ENCODE results near the gene ALOX5. TPM values are rescaled to one million over a fixed set of nuclear protein-coding genes. Genes with fewer than 3 reads are reported as not detected.
A peak's percentile ranks its signal among the peaks of the same experiment; 100 is the strongest.
"Not testable (repeated sequence)": the region's sequence is repeated elsewhere in the genome, so short reads cannot be mapped to it uniquely, and the experiment has no call there.

The ALOX5 gene
- total RNA-seq, 1 donor from 2014 or later = not detected

DNA sequence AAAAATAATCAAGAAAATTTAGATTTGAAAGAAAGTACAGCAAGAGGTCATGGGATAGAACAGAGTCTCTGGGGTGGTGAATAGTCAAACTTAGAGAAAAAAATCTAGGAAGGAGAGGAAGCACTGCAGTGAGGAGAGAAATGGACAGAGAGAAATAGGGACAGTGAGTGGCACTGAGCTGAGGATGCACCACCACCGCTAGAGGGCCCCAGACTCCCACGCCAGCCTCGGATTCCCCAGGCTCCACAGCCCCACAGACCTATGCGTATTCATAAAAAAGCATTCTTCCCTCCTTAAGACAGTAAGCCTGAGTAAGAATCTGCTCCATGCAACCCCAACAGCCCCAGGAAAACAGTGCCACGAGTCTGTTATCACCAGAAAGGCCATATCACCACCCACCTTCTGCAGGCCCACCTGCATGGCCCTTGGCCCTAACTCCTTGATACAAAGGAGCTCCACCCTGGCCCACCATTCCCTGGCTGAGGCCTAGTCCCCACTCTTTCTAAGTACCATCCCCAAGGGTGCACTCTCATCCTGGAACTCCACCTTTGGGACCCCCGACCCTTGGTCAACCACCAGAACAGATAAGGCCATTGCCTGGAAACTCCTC is 91.0 kb downstream of the ALOX5 start:
- peak; percentile 32 to 71 for DNase-seq (ENCODE audit: low read depth in 2 of 2)

DNA sequence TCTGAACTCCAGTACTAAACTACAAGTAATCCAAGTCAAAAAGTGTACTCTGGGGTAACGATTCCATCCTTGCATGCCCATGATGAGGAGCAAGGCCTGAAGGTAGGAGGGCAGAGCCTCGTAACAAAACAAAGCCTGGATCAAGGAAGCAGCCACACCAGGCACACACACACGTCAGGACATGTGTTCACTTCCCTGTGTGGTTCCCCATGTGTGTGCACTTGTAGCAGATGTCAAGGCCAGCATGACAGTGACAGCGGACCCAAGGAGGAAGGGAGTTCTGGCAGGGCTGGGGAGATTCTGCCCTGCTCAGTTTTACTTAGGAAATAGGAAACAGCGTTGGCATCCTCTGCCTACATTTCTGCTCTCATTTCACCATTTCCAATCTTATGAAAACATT is 92.8 kb downstream of the ALOX5 start:
- no peak for DNase-seq (ENCODE audit: low read depth in 2 of 2)

DNA sequence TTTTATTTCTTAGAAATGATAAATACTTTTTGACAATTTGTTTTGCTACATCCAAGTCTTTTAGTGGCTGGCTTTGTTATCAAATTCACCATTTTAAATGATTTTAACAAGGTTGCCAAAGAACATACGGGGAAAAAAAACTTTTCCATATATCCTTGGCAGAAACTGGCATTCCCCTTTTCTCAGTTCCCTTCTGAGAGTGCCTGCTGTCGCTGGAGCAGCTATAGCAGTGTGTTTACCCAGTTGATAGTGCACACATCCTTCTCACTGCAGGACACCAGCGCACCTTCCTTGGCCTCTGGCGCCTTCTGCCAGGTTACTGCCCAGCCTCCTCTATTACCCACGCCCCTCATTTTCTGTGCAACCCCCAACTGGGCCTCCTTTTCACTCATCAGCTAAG is 94.1 kb downstream of the ALOX5 start:
- DNase-seq (ENCODE audit: low read depth in 2 of 2) = no peak

DNA sequence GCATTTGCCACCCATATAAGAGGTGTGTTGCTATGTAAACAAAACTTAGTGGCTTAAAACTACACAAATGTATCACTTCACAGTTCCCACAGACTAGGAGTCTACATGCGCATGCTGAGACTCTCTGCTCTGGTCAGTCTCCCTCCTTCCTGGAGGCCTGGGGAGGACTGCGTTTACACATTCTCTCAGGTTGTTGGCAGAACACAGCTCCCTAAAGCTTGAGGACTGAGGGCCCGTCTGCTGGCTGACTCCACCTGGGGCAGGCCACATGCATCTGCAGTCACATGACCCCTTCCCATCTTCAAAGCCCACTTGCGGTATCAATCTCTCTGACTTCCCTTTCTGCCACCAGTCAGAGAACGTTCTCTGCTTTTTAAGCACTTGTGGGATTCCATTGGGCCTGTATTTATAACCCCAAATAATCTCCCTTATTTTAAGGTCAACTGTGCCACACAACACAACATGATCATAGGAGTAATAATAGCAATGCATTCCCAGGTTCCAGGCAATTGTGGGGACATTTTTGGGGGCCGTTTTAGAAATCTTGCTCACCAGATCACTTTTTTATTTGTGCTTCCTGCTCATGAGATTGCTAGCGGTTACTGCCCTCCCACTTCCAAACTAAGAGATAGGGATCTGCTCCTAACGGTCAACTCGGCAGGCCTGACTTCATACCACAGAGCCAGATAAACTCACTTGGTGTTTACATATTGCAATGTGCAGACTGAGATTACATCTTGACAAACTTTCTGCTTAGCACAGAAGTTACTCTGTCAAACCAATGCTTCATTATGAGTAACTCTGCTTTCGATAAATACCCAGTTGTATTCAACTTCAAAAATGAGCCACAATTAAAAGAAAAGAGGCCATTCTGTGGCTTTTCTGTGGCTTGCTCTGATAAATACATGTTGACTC is 96.3 kb downstream of the ALOX5 start:
- peak in 1 of 2 donors; percentile 79 for DNase-seq (ENCODE audit: low read depth in 2 of 2)

DNA sequence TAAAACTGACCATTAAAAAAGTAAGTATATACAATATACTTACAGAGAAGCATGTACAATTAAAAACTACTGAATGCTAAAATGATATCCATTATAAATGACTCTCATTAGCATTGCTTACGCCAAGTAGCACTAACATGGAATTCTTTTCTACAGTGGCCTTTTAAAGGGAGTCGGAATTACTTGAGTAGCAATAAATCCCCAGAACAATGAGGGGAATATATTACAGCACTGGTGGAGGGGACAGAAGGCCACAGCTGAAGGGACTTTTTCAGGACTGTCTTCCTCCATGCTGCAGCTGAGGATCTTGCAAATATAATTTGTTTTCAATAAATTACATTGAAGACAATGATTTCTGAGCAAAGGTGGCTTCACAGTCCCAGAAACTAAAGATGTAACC is 97.0 kb downstream of the ALOX5 start:
- DNase-seq (ENCODE audit: low read depth in 2 of 2) = no peak

DNA sequence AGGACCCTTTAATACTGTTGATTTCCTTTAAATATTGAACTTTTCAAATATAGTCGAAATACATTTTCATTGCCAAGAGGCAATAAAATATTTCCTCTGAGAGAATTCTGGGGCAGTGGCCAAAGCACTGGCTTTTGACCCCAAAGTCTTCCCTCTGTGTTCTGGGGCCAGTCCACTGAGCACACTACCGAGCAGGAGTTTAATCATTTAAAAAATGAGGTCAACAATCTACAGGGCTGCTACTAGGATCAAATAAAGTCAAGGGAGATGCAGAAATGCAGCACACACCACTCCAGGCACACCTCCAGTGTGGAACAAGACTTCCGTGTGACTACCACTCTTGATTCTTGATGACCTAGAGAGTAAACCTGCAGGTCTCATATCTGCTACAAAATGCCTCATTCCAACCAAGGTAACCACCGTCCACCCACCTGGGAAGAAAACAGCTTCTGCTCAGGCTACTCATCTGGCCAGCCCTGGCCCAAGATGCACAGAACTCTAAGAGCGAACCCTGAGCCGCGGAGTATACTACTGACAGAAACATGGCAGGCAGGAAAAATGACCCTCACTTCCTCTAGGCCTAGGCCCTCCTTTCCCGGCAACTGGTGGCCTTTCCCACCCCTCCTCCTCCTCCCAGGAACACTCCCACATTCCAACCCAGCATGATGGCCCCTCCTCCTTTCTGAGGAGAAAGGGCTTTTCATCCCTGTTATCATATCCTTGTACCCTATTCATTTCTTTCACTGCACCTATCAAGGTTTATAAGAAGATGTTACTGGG is 97.7 kb downstream of the ALOX5 start:
- no peak for DNase-seq (ENCODE audit: low read depth in 2 of 2)

DNA sequence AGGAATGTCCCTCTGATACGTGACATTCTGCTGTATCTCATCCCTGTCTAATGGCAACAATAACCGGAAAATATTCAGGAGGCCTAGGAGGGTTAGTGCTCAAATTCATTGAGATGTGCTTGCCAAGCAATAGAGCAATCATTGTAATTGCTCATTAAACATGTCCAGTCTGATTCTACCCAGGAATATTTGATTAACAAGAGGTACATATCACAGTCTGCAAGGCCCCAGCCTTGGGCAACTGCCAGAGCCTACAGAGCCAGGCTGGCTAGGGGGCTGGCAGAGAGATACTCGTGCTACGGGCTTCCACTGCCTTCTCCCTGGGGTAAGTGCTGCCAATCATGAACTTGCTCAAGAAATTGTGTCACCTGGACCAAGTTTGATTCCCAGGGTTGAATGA is 99.1 kb downstream of the ALOX5 start:
- no peak for DNase-seq (ENCODE audit: low read depth in 2 of 2)

DNA sequence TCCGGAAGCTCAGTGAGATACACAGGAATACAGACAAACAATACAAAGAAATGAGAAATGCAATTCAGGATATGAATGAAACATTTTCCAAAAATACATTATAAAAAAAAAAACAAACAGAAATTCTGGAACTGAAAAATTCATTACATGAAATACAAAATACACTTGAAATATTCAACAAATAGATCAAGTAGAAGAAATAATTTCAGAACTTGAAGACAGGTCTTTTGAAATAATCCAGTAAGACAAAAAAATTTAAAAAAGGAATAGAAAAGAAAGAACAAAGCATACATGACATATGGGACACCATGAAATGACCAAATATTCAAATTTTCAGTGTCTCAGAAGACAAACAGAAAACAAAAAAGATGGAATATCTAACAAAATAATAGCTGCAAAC is 102.5 kb downstream of the ALOX5 start:
- no peak for DNase-seq (ENCODE audit: low read depth in 2 of 2)

DNA sequence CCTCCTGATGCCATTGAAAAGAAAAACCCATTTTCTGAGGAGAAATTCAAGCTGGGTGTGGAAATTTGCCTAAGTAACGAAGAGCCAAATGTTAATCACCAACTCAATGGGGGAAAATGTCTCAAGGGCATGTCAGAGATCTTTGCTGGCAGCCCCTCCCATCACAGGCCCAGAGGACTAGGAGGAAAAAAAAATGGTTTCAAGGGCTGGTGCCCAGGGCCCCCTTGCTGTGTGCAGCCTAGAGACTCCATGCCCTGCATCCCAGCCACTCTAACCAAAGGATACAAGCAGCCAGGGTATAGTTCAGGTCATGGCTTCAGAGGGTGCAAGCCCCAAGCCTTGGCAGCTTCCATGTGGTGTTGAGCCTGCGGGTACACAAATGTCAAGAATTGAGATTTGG is 106.3 kb downstream of the ALOX5 start:
- no peak for DNase-seq (ENCODE audit: low read depth in 2 of 2)

DNA sequence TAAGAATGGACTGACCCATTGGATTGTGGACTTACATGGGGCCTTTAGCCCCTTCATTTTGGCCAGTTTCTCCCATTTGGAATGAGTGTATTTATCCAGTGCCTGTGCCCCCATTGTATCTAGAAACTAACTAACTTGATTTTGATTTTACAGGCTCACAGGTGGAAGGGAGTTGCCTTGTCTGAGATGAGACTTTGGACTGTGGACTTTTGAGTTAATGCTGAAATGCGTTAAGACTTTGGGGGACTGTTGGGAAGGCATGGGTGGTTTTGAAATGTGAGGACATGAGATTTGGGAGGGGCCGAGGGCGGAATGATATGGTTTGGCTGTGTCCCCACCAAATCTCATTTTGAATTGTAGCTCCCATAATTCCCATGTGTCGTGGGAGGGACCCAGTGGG is 107.1 kb downstream of the ALOX5 start:
- not testable (repeated sequence) for DNase-seq (ENCODE audit: low read depth in 2 of 2)

DNA sequence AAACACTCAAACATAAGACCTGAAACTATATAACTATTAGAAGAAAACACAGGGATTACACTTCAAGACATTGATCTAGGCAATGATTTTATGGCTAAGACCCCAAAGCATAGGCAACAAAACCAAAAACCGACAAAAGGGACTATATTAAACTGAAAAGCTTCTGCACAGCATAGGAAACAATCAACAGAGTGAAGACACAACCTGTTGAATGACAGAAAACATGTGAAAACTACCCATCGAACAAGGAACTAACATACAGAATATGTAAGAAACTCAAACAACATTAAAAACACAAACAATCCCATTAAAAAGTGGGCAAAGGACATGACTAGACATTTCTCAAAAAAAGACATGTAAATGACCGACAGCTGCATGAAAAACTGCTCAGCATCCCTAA is 109.0 kb downstream of the ALOX5 start:
- DNase-seq (ENCODE audit: low read depth in 2 of 2) = no peak

DNA sequence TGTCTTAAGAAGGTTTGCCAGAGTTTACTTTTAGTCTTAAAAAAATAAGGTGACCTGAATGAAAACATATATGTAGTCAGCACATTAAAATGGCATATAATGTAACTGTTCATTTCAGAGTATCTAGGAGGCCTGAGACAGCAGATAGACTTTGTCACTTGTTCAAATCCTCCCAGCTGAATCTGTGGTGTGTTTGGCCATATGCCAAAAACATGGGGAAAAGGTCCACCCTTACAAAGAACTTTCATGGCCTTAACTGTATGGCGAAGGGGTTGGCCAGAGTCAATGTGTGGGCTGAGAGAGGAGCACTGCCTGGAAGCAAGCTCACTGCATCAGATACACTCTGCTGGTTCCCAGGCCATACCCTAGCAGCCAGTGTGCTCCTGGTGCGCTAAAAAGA is 113.7 kb downstream of the ALOX5 start:
- no peak for DNase-seq (ENCODE audit: low read depth in 2 of 2)

DNA sequence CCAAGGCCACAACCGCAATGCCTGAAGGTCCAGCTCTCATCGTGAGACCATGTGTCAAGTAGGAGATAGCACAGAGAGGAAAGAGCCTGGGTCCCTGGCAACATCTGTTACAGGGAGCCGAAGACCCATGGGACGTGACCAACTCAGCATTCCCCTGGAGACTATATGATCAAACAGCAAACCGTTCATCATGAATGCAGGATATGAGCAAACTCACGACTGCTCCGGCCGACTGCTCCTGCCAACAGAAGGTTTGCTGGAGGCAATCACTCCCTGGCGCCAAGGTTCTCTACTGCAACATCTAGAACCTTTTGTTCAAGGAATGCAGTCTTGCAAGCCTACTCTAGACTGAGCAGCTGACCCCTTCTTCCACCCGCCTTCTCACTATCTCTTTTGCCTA is 114.3 kb downstream of the ALOX5 start:
- DNase-seq (ENCODE audit: low read depth in 2 of 2) = no peak

DNA sequence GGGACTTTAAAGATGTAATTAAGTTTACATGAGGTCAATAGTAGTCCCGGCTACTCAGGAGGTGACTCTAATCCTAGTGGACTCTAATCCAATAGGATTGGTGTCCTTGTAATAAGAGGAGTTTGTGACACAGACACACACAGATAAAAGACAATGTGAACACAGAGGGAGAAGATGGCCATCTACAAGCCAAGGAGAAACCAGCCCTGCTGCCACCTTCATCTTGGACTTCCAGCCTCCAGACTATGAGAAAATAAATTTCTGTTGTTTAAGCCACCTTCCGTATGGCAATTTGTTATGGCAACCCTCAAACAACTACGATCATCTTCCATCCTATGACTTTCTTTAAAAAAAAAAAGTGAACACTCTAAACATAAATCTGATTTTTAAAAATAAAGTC is 116.3 kb downstream of the ALOX5 start:
- no peak for DNase-seq (ENCODE audit: low read depth in 2 of 2)

DNA sequence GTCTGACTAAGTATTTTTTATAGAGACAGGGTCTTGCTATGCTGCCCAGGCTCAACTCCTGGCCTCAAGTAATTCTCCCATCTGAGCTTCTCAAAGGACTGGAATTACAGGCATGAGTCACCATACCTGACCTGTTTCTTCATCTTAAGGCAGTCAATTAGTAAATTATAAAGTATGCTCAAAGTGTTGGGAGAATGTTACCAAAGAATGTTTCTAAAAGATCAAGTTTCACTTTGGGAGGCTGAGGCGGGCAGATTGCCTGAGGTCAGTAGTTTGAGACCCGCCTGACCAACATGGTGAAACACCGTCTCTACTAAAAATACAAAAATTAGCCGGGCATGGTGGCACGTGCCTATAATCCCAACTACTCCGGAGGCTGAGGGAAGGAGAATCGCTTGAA is 117.0 kb downstream of the ALOX5 start:
- DNase-seq (ENCODE audit: low read depth in 2 of 2) = no peak

Other genes with a start within 250 kb of the ALOX5 start
- not detected in 2 replicates for gene OR13A1, start 58.6 kb upstream of the ALOX5 start, total RNA-seq

All from dermis microvascular lymphatic vessel endothelial cell (primary cell).